OCI-LY1 (cell line): Measurements from ENCODE around the gene DYNLT3.

Experiments
- H2AFZ ChIP-seq: fragments of 200-600 bp; sonication (generic), shearing (Covaris generic); 2 replicates; pipeline ENCODE4 v1.6.0; 2014; ENCODE audit warnings: antibody characterized with exemption, mild to moderate bottlenecking, low read length
- H3F3A ChIP-seq: fragments of 200-600 bp; sonication (generic), shearing (Covaris generic); 2 replicates; pipeline ENCODE4 v1.6.0; 2014; ENCODE audit warnings: mild to moderate bottlenecking, antibody characterized with exemption, low read length, moderate library complexity; ENCODE audit not compliant: insufficient read depth
- H3K27ac ChIP-seq: fragments of 200-600 bp; sonication (generic); 2 replicates; pipeline ENCODE4 v1.5.1; 2014; ENCODE audit warnings: low read length, mixed run types, mild to moderate bottlenecking, low read depth; ENCODE audit not compliant: poor library complexity, severe bottlenecking
- H3K27me3 ChIP-seq: fragments of 200-600 bp; sonication (generic); 2 replicates; pipeline ENCODE4 v1.6.0; 2014; ENCODE audit warnings: antibody characterized with exemption, mild to moderate bottlenecking, low read length, moderate library complexity; ENCODE audit not compliant: insufficient read depth
- H3K36me3 ChIP-seq: fragments of 200-600 bp; sonication (generic); 2 replicates; pipeline ENCODE4 v1.6.1; 2014; ENCODE audit warnings: mild to moderate bottlenecking, antibody characterized with exemption, low read length, moderate library complexity, mixed read lengths; ENCODE audit not compliant: insufficient read depth
- H3K4me1 ChIP-seq: fragments of 200-600 bp; sonication (generic); 2 replicates; pipeline ENCODE4 v1.5.1; 2014; ENCODE audit warnings: mild to moderate bottlenecking, low read length, moderate library complexity; ENCODE audit not compliant: insufficient read depth, severe bottlenecking
- H3K4me2 ChIP-seq: fragments of 200-600 bp; sonication (generic), shearing (Covaris generic); 2 replicates; pipeline ENCODE4 v1.6.1; 2014; ENCODE audit warnings: low read length
- H3K4me3 ChIP-seq: fragments of 200-600 bp; sonication (generic); 2 replicates; pipeline ENCODE4 v1.5.1; 2014; ENCODE audit warnings: low read length, low read depth, mild to moderate bottlenecking, mixed read lengths; ENCODE audit not compliant: poor library complexity, severe bottlenecking
- H3K79me2 ChIP-seq: fragments of 200-600 bp; shearing (Covaris generic); 2 replicates; pipeline ENCODE4 v1.6.1; 2016; ENCODE audit warnings: mixed run types, low read length, mixed read lengths; ENCODE audit not compliant: insufficient read depth
- H3K9ac ChIP-seq: fragments of 200-600 bp; sonication (generic), shearing (Covaris generic); 2 replicates; pipeline ENCODE4 v1.6.1; 2014; ENCODE audit warnings: mild to moderate bottlenecking, low read length, mixed read lengths
- H3K9me2 ChIP-seq: fragments of 200-600 bp; sonication (generic), shearing (Covaris generic); 2 replicates; pipeline ENCODE4 v1.6.1; 2014; ENCODE audit warnings: low read depth, mild to moderate bottlenecking, low read length, mixed read lengths
- H3K9me3 ChIP-seq: fragments of 200-600 bp; shearing (Covaris generic); 2 replicates; pipeline ENCODE4 v1.6.1; 2014; ENCODE audit warnings: low read length, mixed read lengths
- H4K20me1 ChIP-seq: fragments of 200-600 bp; sonication (generic), shearing (Covaris generic); 2 replicates; pipeline ENCODE4 v1.6.0; 2016; ENCODE audit warnings: mild to moderate bottlenecking, low read length; ENCODE audit not compliant: insufficient read depth
- EZH2 ChIP-seq: fragments of 200-600 bp; sonication (generic), shearing (Covaris generic); IDR thresholded peaks from 2 replicates; pipeline ENCODE4 v1.8.0; 2017; ENCODE audit warnings: borderline replicate concordance, mixed run types, mild to moderate bottlenecking, antibody characterized with exemption, low read length, moderate library complexity, mixed read lengths
- TF ChIP-seq, protein P1 (sequence below): fragments of 200-600 bp; sonication (generic), shearing (Covaris generic); IDR thresholded peaks from 2 replicates; pipeline ENCODE4 v1.5.1; 2017; ENCODE audit warnings: mild to moderate bottlenecking, antibody characterized with exemption, low read length, moderate library complexity, mixed read lengths

DYNLT3 gene

DNA sequence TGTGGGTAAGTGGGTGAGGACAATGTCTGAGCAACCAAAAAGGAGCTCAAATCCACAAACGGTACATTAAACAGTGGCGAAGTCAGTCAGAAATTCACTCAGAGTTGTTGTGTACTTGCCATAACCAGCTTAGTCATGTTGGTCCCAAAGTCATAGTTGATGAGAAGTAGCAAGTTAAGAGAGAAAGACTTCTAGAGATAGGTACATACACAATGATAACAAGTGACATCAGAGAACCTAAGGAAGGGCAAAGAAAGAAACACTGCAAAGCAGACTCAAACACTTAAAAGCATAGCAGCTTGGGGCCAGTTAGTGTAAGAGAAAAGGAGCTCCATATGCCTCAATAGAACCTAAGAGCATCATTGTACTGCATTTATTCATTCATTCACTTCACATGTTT lies 30.2 kb downstream of the DYNLT3 start:
- TF ChIP-seq EZH2, result no peak
- TF ChIP-seq, protein P1, sequence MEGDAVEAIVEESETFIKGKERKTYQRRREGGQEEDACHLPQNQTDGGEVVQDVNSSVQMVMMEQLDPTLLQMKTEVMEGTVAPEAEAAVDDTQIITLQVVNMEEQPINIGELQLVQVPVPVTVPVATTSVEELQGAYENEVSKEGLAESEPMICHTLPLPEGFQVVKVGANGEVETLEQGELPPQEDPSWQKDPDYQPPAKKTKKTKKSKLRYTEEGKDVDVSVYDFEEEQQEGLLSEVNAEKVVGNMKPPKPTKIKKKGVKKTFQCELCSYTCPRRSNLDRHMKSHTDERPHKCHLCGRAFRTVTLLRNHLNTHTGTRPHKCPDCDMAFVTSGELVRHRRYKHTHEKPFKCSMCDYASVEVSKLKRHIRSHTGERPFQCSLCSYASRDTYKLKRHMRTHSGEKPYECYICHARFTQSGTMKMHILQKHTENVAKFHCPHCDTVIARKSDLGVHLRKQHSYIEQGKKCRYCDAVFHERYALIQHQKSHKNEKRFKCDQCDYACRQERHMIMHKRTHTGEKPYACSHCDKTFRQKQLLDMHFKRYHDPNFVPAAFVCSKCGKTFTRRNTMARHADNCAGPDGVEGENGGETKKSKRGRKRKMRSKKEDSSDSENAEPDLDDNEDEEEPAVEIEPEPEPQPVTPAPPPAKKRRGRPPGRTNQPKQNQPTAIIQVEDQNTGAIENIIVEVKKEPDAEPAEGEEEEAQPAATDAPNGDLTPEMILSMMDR, result no peak
- Histone ChIP-seq H2AFZ (no peak overlapping the region), H3K27me3 (no peaks in the 10 kb centered on the region), H3K9me3 (no peaks in the 10 kb centered on the region), H3K4me2 (peak overlapping the region; percentile 83), H4K20me1 (no peaks in the 10 kb centered on the region), H3K79me2 (no peaks in the 10 kb centered on the region), H3K27ac (peak overlapping the region; percentile 97), H3K4me3 (peak overlapping the region; percentile 57), H3F3A (no peaks in the 10 kb centered on the region), H3K36me3 (no peaks in the 10 kb centered on the region), H3K4me1 (peaks cover 86% of the 10 kb centered on the region), H3K9me2 (no peaks in the 10 kb centered on the region), H3K9ac (peak overlapping the region; percentile 81)

DNA sequence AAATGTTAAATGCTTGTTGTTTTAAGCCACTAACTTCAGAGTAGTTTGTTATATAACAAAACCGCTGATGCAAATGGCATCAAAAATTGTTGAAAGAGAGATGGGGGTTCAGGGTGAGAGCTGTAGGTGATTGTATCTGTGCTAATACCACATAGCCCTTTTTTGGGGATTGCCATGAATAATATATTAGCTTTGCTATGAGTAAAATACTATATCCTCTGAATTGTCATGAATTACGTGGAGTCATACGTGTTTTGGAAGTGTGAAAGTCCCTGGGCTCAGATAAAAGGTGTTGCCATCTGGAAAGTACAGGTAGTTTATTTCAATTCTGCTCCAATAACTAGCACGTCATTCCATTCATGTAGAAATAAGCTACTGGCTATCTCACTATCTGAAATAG lies 30.6 kb downstream of the DYNLT3 start:
- Histone ChIP-seq H3K27ac (peak overlapping the region; percentile 97), H3K4me1 (peaks cover 88% of the 10 kb centered on the region), H3K36me3 (no peaks in the 10 kb centered on the region), H3K4me2 (peak overlapping the region; percentile 83), H3F3A (no peaks in the 10 kb centered on the region), H3K9ac (peak overlapping the region; percentile 81), H3K27me3 (no peaks in the 10 kb centered on the region), H3K9me3 (no peaks in the 10 kb centered on the region), H2AFZ (no peak overlapping the region), H3K9me2 (no peaks in the 10 kb centered on the region), H3K4me3 (peak overlapping the region; percentile 57), H3K79me2 (no peaks in the 10 kb centered on the region), H4K20me1 (no peaks in the 10 kb centered on the region)
- TF ChIP-seq, protein P1, result no peak
- no peak for TF ChIP-seq EZH2

DNA sequence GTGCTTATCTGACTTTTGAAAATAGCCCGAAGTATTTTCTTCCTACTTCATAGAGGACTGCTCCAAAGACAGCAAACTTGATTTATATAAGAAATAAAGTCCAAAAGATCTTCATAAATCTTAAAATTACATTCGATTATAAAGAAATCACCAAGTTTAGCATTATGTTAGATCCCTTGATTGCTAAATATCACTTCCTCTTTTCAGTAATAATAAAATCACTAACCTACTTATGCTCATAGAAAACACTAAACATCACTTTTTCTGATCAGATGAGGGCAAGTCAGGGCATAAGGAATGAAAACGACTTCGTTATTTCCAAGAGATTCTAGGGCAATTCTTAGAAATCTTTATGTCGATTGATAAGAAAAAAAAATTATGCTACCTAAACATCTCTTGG lies 32.0 kb downstream of the DYNLT3 start:
- Histone ChIP-seq H3K79me2 (no peaks in the 10 kb centered on the region), H3K4me1 (peaks cover 80% of the 10 kb centered on the region), H3K4me3 (no peak overlapping the region), H3K27ac (peak overlapping the region; percentile 97), H3K9me2 (no peaks in the 10 kb centered on the region), H3F3A (no peaks in the 10 kb centered on the region), H3K27me3 (no peaks in the 10 kb centered on the region), H3K4me2 (peak overlapping the region; percentile 0; the same call in 1 of the 2 replicates), H4K20me1 (no peaks in the 10 kb centered on the region), H2AFZ (no peak overlapping the region), H3K36me3 (no peaks in the 10 kb centered on the region), H3K9me3 (no peaks in the 10 kb centered on the region), H3K9ac (no peak overlapping the region)
- TF ChIP-seq, protein P1, result no peak
- no peak for TF ChIP-seq EZH2
